Measurements from ENCODE around the gene C2orf76.

The C2orf76 gene

DNA sequence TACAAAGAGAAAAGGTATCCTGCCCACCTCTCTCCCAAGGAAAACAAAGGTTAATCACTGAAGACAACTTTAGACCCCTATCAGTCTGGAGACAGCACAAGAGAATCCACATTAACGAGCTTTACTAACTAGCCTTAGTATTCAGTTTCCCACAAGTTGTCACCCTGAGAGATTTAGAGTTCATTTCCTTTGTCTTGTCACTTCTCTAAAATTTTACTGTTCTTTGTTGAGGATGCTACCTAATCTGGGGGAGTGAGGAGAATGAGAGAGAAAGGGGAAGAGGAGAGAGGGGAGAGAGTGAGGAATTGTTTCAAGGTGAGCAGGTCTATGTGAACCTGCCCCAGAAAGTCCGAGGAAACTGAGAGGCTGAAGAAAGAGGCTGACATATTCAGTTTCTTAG is 28.4 kb downstream of the C2orf76 start:
- no peak for ATAC-seq
- TF ChIP-seq, protein P1, sequence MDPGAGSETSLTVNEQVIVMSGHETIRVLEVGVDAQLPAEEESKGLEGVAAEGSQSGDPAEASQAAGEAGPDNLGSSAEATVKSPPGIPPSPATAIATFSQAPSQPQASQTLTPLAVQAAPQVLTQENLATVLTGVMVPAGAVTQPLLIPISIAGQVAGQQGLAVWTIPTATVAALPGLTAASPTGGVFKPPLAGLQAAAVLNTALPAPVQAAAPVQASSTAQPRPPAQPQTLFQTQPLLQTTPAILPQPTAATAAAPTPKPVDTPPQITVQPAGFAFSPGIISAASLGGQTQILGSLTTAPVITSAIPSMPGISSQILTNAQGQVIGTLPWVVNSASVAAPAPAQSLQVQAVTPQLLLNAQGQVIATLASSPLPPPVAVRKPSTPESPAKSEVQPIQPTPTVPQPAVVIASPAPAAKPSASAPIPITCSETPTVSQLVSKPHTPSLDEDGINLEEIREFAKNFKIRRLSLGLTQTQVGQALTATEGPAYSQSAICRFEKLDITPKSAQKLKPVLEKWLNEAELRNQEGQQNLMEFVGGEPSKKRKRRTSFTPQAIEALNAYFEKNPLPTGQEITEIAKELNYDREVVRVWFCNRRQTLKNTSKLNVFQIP (CRISPR knock-in tag; IDR thresholded peaks at IDR 0.05; ENCODE audit: borderline replicate concordance, low read depth) = no peak
- TF ChIP-seq ZNF70 (CRISPR knock-in tag; IDR thresholded peaks at IDR 0.05) = no peak
- no peak for TF ChIP-seq ARNTL (CRISPR knock-in tag; IDR thresholded peaks at IDR 0.05; ENCODE audit: borderline replicate concordance, low read depth)
- TF ChIP-seq, protein P2, sequence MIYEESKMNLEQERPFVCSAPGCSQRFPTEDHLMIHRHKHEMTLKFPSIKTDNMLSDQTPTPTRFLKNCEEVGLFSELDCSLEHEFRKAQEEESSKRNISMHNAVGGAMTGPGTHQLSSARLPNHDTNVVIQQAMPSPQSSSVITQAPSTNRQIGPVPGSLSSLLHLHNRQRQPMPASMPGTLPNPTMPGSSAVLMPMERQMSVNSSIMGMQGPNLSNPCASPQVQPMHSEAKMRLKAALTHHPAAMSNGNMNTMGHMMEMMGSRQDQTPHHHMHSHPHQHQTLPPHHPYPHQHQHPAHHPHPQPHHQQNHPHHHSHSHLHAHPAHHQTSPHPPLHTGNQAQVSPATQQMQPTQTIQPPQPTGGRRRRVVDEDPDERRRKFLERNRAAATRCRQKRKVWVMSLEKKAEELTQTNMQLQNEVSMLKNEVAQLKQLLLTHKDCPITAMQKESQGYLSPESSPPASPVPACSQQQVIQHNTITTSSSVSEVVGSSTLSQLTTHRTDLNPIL (CRISPR knock-in tag; IDR thresholded peaks at IDR 0.05; ENCODE audit: low read depth) = no peak
- TF ChIP-seq ZNF565 (CRISPR knock-in tag; conservative IDR thresholded peaks at IDR 0.05; ENCODE audit: low read depth) = no peak
- TF ChIP-seq ISL1 (CRISPR knock-in tag; IDR thresholded peaks at IDR 0.05) = no peak
- TF ChIP-seq GLIS3 (CRISPR knock-in tag; IDR thresholded peaks at IDR 0.05) = no peak
- no peak for TF ChIP-seq TSHZ2 (CRISPR knock-in tag; IDR thresholded peaks at IDR 0.05)
- no peak for TF ChIP-seq OSR1 (CRISPR knock-in tag; IDR thresholded peaks at IDR 0.05)

GRCh38 chr2:119337749-119338148 is 28.9 kb downstream of the C2orf76 start:
- ATAC-seq = no peak
- TF ChIP-seq TOX (CRISPR knock-in tag; IDR thresholded peaks at IDR 0.05; ENCODE audit: borderline replicate concordance) (no peak), CSDC2 (CRISPR knock-in tag; IDR thresholded peaks at IDR 0.05) (no peak), OSR1 (CRISPR knock-in tag; IDR thresholded peaks at IDR 0.05) (no peak), ZNF8 (CRISPR knock-in tag; IDR thresholded peaks at IDR 0.05) (no peak), TCF4 (CRISPR knock-in tag; IDR thresholded peaks at IDR 0.05; ENCODE audit: borderline replicate concordance) (no peak), CSRNP3 (CRISPR knock-in tag; IDR thresholded peaks at IDR 0.05) (no peak), ZC3H10 (CRISPR knock-in tag; IDR thresholded peaks at IDR 0.05) (no peak), BACH2 (CRISPR knock-in tag; IDR thresholded peaks at IDR 0.05; ENCODE audit: borderline replicate concordance) (no peak), ARNTL (CRISPR knock-in tag; IDR thresholded peaks at IDR 0.05; ENCODE audit: borderline replicate concordance, low read depth) (no peak), PPARA (CRISPR knock-in tag; IDR thresholded peaks at IDR 0.05; ENCODE audit: borderline replicate concordance) (no peak), ZNF70 (CRISPR knock-in tag; IDR thresholded peaks at IDR 0.05) (no peak), ZFP3 (CRISPR knock-in tag; IDR thresholded peaks at IDR 0.05) (no peak), ISL1 (CRISPR knock-in tag; IDR thresholded peaks at IDR 0.05) (no peak), ESRRG (CRISPR knock-in tag; IDR thresholded peaks at IDR 0.05) (no peak)
- TF ChIP-seq, protein P2 (CRISPR knock-in tag; IDR thresholded peaks at IDR 0.05; ENCODE audit: low read depth) = no peak
- TF ChIP-seq, protein P1 (CRISPR knock-in tag; IDR thresholded peaks at IDR 0.05; ENCODE audit: borderline replicate concordance, low read depth) = no peak

DNA sequence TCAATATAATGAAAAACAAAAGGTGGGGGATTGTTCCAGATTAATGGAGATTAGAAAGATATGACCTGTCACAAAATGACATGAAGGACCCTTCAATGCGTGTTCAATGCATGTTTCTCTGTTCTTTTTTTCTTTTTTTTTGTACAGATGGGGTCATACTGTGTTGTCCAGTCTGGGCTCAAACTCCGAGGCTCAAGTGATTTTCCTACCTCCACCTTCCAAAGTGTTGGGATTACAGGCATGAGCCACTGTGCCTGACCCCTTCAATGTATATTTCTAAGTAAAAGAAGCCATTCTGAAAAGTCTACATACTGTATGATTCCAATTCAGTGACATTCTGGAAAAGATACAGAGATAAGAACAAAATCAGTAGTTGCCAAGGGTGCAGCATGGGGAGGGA is 32.8 kb downstream of the C2orf76 start:
- TF ChIP-seq ZFP3 (CRISPR knock-in tag; IDR thresholded peaks at IDR 0.05) = no peak
- TF ChIP-seq ZNF8 (CRISPR knock-in tag; IDR thresholded peaks at IDR 0.05) = no peak
- no peak for TF ChIP-seq OSR1 (CRISPR knock-in tag; IDR thresholded peaks at IDR 0.05)
- no peak for ATAC-seq
